Pons (tissue), 1 donor: ENCODE results near the gene RPL27.

Source experiments
- DNase-seq: peaks from one replicate; pipeline ENCODE4 v3.0.0-alpha.2; 2016; ENCODE audit warnings: low spot score

Gene RPL27

GRCh38 chr17:43051969-43052368 lies 53.8 kb downstream of the RPL27 start:
- DNase-seq: no peak
